Subcutaneous adipose tissue (tissue), 4 donors: ENCODE measurements around the gene CC2D1A. TPM values are rescaled to one million over a fixed set of nuclear protein-coding genes. Genes with fewer than 3 reads are reported as not detected.

Experiments
- total RNA-seq, 4 donors: library from RNA; depleted of rRNA; stranded (reverse); fragments of >200 nt; gene quantifications; one replicate each; pipeline ENCODE4 v1.1.0, GENCODE V29; 2016
- TF ChIP-seq, protein P1 (sequence below): fragments of 450-650 bp; IDR thresholded peaks from one replicate; pipeline ENCODE4 v1.5.1; 2016; ENCODE audit warnings: low read depth, mild to moderate bottlenecking, control low read depth, antibody characterized with exemption, moderate library complexity

Gene CC2D1A
- total RNA-seq, 4 donors from 2014 or later = 15.2 to 36.2 (median 16.5) TPM

DNA sequence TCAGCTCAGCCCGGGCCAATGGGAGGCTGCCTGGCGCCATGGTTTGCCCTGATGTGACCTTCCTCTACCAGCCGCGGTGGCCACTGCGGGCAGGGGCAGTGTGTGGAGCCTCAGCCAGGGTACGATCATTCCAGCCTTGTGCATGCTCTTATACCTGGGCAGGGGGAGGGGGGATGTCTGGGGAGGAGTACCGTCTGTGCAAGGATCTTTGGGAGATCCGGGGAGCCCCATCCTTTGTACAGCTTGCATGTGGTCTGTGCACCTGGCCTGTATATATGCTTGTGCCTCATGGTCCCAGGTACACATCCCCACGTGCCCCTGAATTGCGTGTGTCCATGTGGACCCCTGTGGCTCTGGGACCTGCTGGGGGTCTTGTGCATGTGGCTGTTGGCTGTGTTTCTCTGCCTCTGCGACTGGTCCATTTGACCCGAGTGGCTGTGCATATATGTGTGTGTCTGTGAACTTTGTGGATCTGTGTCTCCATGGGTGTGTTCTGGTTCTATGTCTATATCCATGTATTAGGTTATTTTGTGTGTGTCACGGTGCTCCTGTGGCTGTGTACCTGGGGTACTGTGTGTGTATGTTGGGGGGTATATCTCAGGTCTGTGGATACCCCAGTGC lies 41.8 kb upstream of the CC2D1A start:
- TF ChIP-seq, protein P1, sequence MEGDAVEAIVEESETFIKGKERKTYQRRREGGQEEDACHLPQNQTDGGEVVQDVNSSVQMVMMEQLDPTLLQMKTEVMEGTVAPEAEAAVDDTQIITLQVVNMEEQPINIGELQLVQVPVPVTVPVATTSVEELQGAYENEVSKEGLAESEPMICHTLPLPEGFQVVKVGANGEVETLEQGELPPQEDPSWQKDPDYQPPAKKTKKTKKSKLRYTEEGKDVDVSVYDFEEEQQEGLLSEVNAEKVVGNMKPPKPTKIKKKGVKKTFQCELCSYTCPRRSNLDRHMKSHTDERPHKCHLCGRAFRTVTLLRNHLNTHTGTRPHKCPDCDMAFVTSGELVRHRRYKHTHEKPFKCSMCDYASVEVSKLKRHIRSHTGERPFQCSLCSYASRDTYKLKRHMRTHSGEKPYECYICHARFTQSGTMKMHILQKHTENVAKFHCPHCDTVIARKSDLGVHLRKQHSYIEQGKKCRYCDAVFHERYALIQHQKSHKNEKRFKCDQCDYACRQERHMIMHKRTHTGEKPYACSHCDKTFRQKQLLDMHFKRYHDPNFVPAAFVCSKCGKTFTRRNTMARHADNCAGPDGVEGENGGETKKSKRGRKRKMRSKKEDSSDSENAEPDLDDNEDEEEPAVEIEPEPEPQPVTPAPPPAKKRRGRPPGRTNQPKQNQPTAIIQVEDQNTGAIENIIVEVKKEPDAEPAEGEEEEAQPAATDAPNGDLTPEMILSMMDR = no peak

DNA sequence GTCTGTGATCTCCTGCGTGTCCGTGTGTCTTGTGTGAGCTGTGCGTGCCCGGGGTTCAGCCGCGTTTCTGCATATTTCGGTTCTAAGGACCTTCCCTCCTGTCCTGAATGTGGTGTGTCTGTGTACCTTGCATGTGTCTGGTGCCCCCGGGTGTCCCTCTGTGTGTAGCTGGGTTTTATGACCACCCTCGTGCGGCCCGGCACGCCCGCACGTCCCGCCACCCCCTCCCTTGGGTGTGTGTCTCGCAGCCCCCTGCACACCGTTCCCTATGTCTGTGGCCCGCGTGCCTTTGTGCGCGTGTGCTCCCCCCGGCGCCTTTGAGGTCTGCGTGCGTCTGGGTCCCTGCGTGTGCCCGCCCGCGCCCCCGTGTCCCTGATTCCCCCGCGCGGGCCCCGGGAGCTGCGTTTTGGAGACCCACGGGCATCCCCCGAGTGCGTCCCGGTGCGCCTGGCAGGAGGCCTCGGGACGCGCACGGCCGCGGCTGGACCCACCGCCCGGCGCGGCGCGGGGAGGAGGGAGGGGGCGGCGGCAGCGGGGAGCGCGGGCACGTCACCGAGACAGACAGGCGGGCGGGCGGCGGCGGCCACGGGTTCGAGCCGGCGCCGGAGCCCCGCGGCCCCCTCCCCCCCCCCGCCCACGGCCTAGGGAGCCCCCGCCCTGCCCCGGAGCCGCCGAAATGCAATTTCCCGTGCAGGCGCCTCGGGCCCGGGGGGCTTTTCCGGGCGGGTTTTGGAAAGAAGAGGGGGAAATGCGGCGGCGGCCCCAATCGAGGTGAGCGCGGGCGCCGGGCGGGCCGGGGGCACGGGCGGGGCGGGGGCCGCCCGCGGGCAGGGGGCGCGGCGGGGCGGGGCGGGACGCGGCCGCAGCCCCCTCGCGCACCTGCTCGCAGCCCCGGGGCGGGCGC lies 41.1 kb upstream of the CC2D1A start:
- TF ChIP-seq, protein P1 = no peak

DNA sequence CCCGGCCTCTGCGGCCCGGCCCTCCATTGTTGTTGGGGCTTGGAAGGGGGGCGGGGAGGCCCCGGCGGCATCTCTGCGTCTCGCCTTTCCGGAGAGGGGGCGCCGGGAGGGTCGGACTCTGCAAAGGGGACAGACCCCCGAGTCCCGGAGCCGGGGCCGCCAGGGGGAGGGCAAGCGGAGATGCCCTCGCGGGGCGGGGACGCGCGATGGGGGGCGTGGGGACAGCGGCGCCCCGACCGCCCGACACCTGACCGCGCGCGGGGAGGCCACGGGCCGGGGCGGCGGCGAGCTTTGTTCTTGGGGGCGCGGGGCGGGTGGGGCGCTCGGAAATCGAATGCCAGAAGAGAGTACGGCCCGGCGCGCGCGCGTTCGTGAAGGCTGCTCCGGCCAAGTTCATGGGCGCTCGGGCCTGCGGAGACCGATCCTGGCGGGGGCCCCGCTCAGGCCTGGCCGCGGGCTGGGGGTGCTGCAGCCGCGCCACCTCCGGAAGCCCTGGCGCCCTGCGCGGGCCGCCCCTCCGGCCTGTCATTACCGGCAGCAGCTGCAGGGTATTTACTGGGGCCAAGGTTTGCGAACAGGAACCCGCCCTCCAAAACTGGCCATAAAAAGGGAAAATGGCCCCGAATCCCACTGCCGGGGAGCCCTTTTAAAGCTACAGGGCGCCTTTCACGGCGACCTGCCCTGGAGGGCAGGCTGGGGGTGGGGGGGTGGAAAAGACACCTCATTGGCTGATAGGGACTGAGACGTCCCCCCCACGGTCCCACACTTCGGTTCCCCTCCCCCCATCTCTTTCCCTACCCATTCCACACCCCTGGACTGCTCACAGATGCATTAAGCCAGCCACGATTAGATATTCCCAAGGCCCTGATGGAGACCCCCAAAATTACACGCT lies 40.2 kb upstream of the CC2D1A start:
- TF ChIP-seq, protein P1 = no peak

DNA sequence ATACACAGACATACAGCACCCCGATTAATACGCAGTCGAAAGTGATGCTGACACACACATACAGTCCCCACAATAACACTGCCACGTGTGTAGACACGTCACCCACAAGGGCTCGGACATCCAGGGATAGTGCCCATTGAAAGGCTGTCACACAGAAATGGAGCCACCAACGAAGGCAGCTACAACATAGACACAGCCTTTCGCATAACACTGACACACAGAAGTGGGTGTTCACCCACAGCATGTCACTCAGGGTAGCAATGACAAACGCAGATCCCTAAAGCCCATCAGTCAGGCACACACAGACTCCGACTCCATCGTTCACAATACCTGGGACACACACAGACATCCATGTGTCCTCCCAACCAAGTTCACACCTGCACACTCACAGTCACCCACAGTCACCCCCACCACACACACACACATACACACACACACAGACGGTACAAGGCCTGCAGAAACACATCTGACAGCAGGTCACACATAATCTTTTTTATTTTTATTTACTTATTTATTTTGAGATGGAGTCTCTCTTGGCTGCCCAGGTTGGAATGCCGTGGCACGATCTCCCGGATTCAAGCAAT lies 39.4 kb upstream of the CC2D1A start:
- TF ChIP-seq, protein P1 = no peak

DNA sequence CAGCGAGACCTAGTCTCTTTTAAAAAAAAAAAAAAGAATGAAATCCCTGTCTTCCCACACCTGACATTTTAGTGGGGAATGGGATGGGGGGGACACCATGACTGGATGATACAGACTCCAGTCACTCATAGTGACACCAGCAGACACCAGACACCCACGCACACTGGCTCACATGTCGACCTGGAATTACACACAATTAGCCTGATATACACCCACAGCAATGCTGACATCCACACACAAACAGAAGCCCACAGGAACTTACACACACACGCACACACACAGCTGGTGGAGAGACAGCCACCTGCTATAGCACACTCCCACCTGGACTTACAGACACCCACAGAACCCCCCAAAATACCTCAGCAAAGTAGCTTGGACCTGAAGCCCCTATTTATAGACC lies 37.3 kb upstream of the CC2D1A start:
- TF ChIP-seq, protein P1 = no peak

DNA sequence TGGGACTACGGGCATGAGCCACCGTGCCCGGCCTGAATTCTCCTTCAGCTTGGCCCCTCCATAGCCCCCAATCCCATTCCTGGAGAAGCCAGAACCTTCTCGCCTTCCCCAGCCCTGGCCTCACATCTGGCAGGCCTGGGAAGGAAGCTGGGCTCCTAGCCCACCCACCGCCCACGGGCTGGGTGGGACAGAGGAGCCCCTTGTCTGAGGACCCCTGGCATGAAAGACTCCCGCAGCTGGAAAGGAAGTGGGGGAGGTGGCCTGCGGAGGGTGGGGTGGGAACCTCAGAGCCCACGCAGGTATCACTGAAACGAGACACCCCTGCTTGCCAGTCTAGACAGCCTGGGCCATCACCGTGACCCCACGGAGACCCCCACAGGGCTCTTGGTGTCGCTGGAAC lies 36.7 kb upstream of the CC2D1A start:
- TF ChIP-seq, protein P1 = no peak
